HCT116 (cell line): ENCODE data around the gene RELA. TPM values are rescaled to one million over a fixed set of nuclear protein-coding genes. Genes with fewer than 3 reads are reported as not detected.

Source experiments
- ATAC-seq: fragments of 200-7000 bp; cut with Tn5 transposase; 2 replicates; pipeline ENCODE4 v1.9.1; 2020; ENCODE audit warnings: mild to moderate bottlenecking, moderate library complexity
- BruUV-seq: library from RNA; stranded (reverse); fragments of 400-500 nt; replicated peaks from 2 replicates; lab custom pipeline; 2021; lab: Mats Ljungman, UMichigan
- CTCF ChIA-PET: fragments of 300-600 bp; sonication (Branson Sonifier 250); formaldehyde crosslinking; loops from one replicate; lab custom pipeline; 2021; ENCODE audit warnings: antibody characterized with exemption; lab: Charles Lee
- POLR2A ChIA-PET: fragments of 300-600, 350-600 bp; sonication (Branson Sonifier 250); formaldehyde crosslinking; loops from one replicate; lab custom pipeline; 2021; ENCODE audit warnings: antibody characterized with exemption; lab: Charles Lee
- RAD21 ChIA-PET, 2 experiments: fragments of 300-600 bp; sonication (Branson Sonifier 250); formaldehyde crosslinking; loops; one replicate each; lab custom pipeline; 2023; ENCODE audit warnings: low total read pairs in 2 of 2; ENCODE audit not compliant: uncharacterized antibody in 2 of 2, unreplicated experiment in 2 of 2, low non-redundant PET in 1 of 2; lab: Charles Lee
- DNase-seq: peaks from one replicate; pipeline ENCODE4 v3.0.0-alpha.2; 2010; ENCODE audit warnings: low read depth, low spot score
- H2AFZ ChIP-seq: fragments of 200-600 bp; shearing (Covaris generic), sonication (generic); 2 replicates; pipeline ENCODE4 v1.6.1; 2017; ENCODE audit warnings: low read depth, mixed run types, mixed read lengths, antibody characterized with exemption, low read length; ENCODE audit not compliant: poor library complexity, severe bottlenecking
- H3K27ac ChIP-seq: 2 replicates; pipeline ENCODE4 v1.5.1; 2012; ENCODE audit warnings: low read depth, low read length
- H3K27me3 ChIP-seq: fragments of 200-600 bp; sonication (generic); 2 replicates; pipeline ENCODE4 v1.6.1; 2016; ENCODE audit warnings: mixed run types, low read length, mixed read lengths; ENCODE audit not compliant: insufficient read depth
- H3K36me3 ChIP-seq, 2 experiments: fragments of 200-500 bp in 1 of 2; fragments of 200-600 bp in 1 of 2; sonication (Bioruptor generic) in 1 of 2; sonication (generic) in 1 of 2; 2 replicates each; pipeline versions ENCODE4 v1.5.1 to v1.6.1; 2014 to 2016; ENCODE audit warnings: low read length in 2 of 2, inconsistent platforms in 1 of 2, mixed read lengths in 1 of 2, mixed run types in 1 of 2; ENCODE audit not compliant: insufficient read depth in 2 of 2, control insufficient read depth in 1 of 2
- H3K4me1 ChIP-seq, 2 experiments: fragments of 200-600 bp in 1 of 2; sonication (generic) in 1 of 2; 2 replicates each; pipeline versions ENCODE4 v1.5.1 to v1.6.1; 2012 to 2017; ENCODE audit warnings: low read length in 2 of 2, inconsistent platforms in 1 of 2, mild to moderate bottlenecking in 1 of 2, mixed read lengths in 1 of 2, mixed run types in 1 of 2, moderate library complexity in 1 of 2; ENCODE audit not compliant: insufficient read depth in 2 of 2, control insufficient read depth in 1 of 2
- H3K4me2 ChIP-seq: fragments of 200-600 bp; sonication (generic); 2 replicates; pipeline ENCODE4 v1.6.1; 2017; ENCODE audit warnings: mixed run types, low read length, mixed read lengths
- H3K4me3 ChIP-seq, 2 experiments: fragments of 200-600 bp in 1 of 2; sonication (generic) in 1 of 2; replicated peaks in 1 of 2; 2 replicates each; pipeline ENCODE4 v1.5.1; 2011 to 2016; ENCODE audit warnings: low read length in 2 of 2, control low read depth in 1 of 2, low read depth in 1 of 2, mild to moderate bottlenecking in 1 of 2, mixed read lengths in 1 of 2, mixed run types in 1 of 2
- H3K79me2 ChIP-seq: fragments of 200-600 bp; sonication (generic); 2 replicates; pipeline ENCODE4 v1.6.1; 2017; ENCODE audit warnings: mild to moderate bottlenecking, mixed run types, low read length, moderate library complexity, mixed read lengths; ENCODE audit not compliant: insufficient read depth
- H3K9ac ChIP-seq: fragments of 200-600 bp; sonication (generic); 2 replicates; pipeline ENCODE4 v1.6.1; 2016; ENCODE audit warnings: low read length, mixed read lengths
- H3K9me2 ChIP-seq: fragments of 200-600 bp; sonication (generic), shearing (Covaris generic); 2 replicates; pipeline ENCODE4 v1.6.1; 2017; ENCODE audit warnings: mixed run types, mild to moderate bottlenecking, moderate library complexity; ENCODE audit not compliant: insufficient read depth
- H3K9me3 ChIP-seq, 2 experiments: fragments of 200-500 bp in 1 of 2; fragments of 200-600 bp in 1 of 2; sonication (Bioruptor generic) in 1 of 2; sonication (generic) in 1 of 2; 2 replicates each; pipeline ENCODE4 v1.6.1; 2014 to 2017; ENCODE audit warnings: low read length in 2 of 2, mixed read lengths in 2 of 2, inconsistent platforms in 1 of 2, low read depth in 1 of 2, mild to moderate bottlenecking in 1 of 2, mixed run types in 1 of 2, moderate library complexity in 1 of 2; ENCODE audit not compliant: control insufficient read depth in 1 of 2, insufficient read depth in 1 of 2
- H4K20me1 ChIP-seq: fragments of 200-600 bp; sonication (generic), shearing (Covaris generic); 2 replicates; pipeline ENCODE4 v1.6.1; 2017; ENCODE audit warnings: mixed run types, mild to moderate bottlenecking, moderate library complexity; ENCODE audit not compliant: insufficient read depth
- CBX3 ChIP-seq: IDR thresholded peaks from 2 replicates; pipeline ENCODE4 v1.6.1; 2012; ENCODE audit warnings: low read depth
- CEBPB ChIP-seq: IDR thresholded peaks from 2 replicates; pipeline ENCODE4 v1.6.1; 2012; ENCODE audit warnings: low read depth
- EGR1 ChIP-seq: IDR thresholded peaks from 2 replicates; pipeline ENCODE4 v1.6.1; 2012; ENCODE audit warnings: low read depth
- ELF1 ChIP-seq: IDR thresholded peaks from 2 replicates; pipeline ENCODE4 v1.6.1; 2012; ENCODE audit warnings: low read depth, borderline replicate concordance
- FOSL1 ChIP-seq: IDR thresholded peaks from 2 replicates; pipeline ENCODE4 v1.6.1; 2012; ENCODE audit warnings: low read depth
- JUND ChIP-seq: IDR thresholded peaks from 2 replicates; pipeline ENCODE4 v1.6.1; 2012
- POLR2A ChIP-seq: IDR thresholded peaks from 2 replicates; pipeline ENCODE4 v1.7.0; 2011; ENCODE audit warnings: borderline replicate concordance; ENCODE audit not compliant: insufficient read depth, insufficient read length; ENCODE audit errors: extremely low read depth
- REST ChIP-seq: IDR thresholded peaks from 2 replicates; pipeline ENCODE4 v1.6.1; 2012; ENCODE audit warnings: low read depth
- SP1 ChIP-seq: IDR thresholded peaks from 2 replicates; pipeline ENCODE4 v1.6.1; 2012; ENCODE audit warnings: low read depth
- SRF ChIP-seq: IDR thresholded peaks from 2 replicates; pipeline ENCODE4 v1.6.1; 2012; ENCODE audit warnings: low read depth
- YY1 ChIP-seq: IDR thresholded peaks from 2 replicates; pipeline ENCODE4 v1.6.1; 2011; ENCODE audit warnings: low read length, low read depth, moderate library complexity, mild to moderate bottlenecking; ENCODE audit not compliant: insufficient replicate concordance; ENCODE audit errors: extremely low read depth
- ZFX ChIP-seq: fragments of 450-650 bp; IDR thresholded peaks from 2 replicates; pipeline ENCODE4 v1.6.1; 2017
- intact Hi-C: fragments of 100-400 bp; cut with micrococcal nuclease; formaldehyde crosslinking; loops from 2 replicates; pipeline ENCODE4 v1.10.0; 2022
- total RNA-seq: library from RNA; stranded (reverse); gene quantifications from one replicate; pipeline ENCODE4 v1.2.1, GENCODE V29; 2021; ENCODE audit not compliant: unreplicated experiment
- TF ChIP-seq, protein P1 (sequence below): IDR thresholded peaks from 2 replicates; pipeline ENCODE4 v1.6.1; 2012
- TF ChIP-seq, protein P2 (sequence below), 3 experiments: fragments of 200-600 bp in 1 of 3; sonication (generic) in 1 of 3; IDR thresholded peaks in 2 of 3; conservative IDR thresholded peaks in 1 of 3; 2 replicates each; pipeline ENCODE4 v1.5.1; 2012 to 2017; ENCODE audit warnings: low read depth in 2 of 3, low read length in 2 of 3, antibody characterized with exemption in 1 of 3, borderline replicate concordance in 1 of 3, control low read depth in 1 of 3, mild to moderate bottlenecking in 1 of 3, mixed read lengths in 1 of 3, mixed run types in 1 of 3, moderate library complexity in 1 of 3; ENCODE audit not compliant: insufficient read depth in 1 of 3

The RELA gene
- total RNA-seq, 1 experiment from 2014 or later = 78.5 TPM

GRCh38 chr11:65657426-65657825, 5.3 kb downstream of the RELA start:
- Histone ChIP-seq H3K9me3 (no peaks in the 10 kb centered on the region), H3K4me3 (no peak overlapping the region), H3K4me2 (no peak overlapping the region), H4K20me1 (no peaks in the 10 kb centered on the region), H3K9ac (no peak overlapping the region), H3K79me2 (peaks cover 49% of the 10 kb centered on the region), H3K4me1 (peaks cover 18 to 27% of the 10 kb centered on the region in 2 experiments), H3K36me3 (peaks cover 41 to 57% of the 10 kb centered on the region in 2 experiments), H3K27me3 (no peaks in the 10 kb centered on the region), H3K9me2 (no peaks in the 10 kb centered on the region), H3K27ac (no peak overlapping the region), H2AFZ (no peak overlapping the region)
- DNase-seq = no peak
- RAD21 ChIA-PET = no interaction called here
- POLR2A ChIA-PET = no interaction called here
- intact Hi-C loops = no loop called here
- no TSS peak for BruUV-seq
- ATAC-seq = no peak
- CTCF ChIA-PET = no interaction called here
- TF ChIP-seq CEBPB = no peak
- TF ChIP-seq, protein P1, sequence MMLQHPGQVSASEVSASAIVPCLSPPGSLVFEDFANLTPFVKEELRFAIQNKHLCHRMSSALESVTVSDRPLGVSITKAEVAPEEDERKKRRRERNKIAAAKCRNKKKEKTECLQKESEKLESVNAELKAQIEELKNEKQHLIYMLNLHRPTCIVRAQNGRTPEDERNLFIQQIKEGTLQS = no peak
- no peak for TF ChIP-seq EGR1
- no peak for TF ChIP-seq POLR2A
- TF ChIP-seq SP1 = no peak
- TF ChIP-seq FOSL1 = no peak
- TF ChIP-seq REST = no peak
- no peak for TF ChIP-seq SRF
- TF ChIP-seq ELF1 = no peak
- no peak for TF ChIP-seq JUND
- TF ChIP-seq, protein P2, sequence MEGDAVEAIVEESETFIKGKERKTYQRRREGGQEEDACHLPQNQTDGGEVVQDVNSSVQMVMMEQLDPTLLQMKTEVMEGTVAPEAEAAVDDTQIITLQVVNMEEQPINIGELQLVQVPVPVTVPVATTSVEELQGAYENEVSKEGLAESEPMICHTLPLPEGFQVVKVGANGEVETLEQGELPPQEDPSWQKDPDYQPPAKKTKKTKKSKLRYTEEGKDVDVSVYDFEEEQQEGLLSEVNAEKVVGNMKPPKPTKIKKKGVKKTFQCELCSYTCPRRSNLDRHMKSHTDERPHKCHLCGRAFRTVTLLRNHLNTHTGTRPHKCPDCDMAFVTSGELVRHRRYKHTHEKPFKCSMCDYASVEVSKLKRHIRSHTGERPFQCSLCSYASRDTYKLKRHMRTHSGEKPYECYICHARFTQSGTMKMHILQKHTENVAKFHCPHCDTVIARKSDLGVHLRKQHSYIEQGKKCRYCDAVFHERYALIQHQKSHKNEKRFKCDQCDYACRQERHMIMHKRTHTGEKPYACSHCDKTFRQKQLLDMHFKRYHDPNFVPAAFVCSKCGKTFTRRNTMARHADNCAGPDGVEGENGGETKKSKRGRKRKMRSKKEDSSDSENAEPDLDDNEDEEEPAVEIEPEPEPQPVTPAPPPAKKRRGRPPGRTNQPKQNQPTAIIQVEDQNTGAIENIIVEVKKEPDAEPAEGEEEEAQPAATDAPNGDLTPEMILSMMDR (IDR thresholded peaks at IDR 0.05 in 2 of 3, conservative IDR thresholded peaks at IDR 0.05 in 1 of 3; ENCODE audit: borderline replicate concordance in 1 of 3, insufficient read depth in 1 of 3, low read depth in 2 of 3, low read length in 2 of 3) = no peak
- TF ChIP-seq ZFX = no peak
- TF ChIP-seq YY1 = no peak
- no peak for TF ChIP-seq CBX3
